Measurements from ENCODE around the gene SORBS1.

Gene SORBS1

GRCh38 chr10:95539560-95540284 is 21.4 kb downstream of the SORBS1 start:
- DNase-seq (ENCODE audit: low spot score), result no peak

- DNase-seq (ENCODE audit: low spot score), result no peak
Measured at GRCh38 chr10:95538412-95538811, 22.8 kb downstream of the SORBS1 start.

GRCh38 chr10:95537542-95537927 is 23.6 kb downstream of the SORBS1 start:
- DNase-seq (ENCODE audit: low spot score), result no peak

- DNase-seq (ENCODE audit: low spot score), result no peak
Measured at GRCh38 chr10:95536894-95537541, 24.2 kb downstream of the SORBS1 start.

GRCh38 chr10:95536017-95536416 is 25.2 kb downstream of the SORBS1 start:
- no peak for DNase-seq (ENCODE audit: low spot score)

- no peak for DNase-seq (ENCODE audit: low spot score)
Measured at GRCh38 chr10:95535526-95535925, 25.6 kb downstream of the SORBS1 start.

- no peak for DNase-seq (ENCODE audit: low spot score)
Measured at GRCh38 chr10:95533590-95533989, 27.6 kb downstream of the SORBS1 start.

- DNase-seq (ENCODE audit: low spot score), result no peak
Measured at GRCh38 chr10:95532536-95532935, 28.6 kb downstream of the SORBS1 start.

GRCh38 chr10:95531994-95532399 is 29.2 kb downstream of the SORBS1 start:
- DNase-seq (ENCODE audit: low spot score), result no peak

GRCh38 chr10:95531058-95531809 is 29.9 kb downstream of the SORBS1 start:
- no peak for DNase-seq (ENCODE audit: low spot score)

GRCh38 chr10:95530561-95530960 is 30.6 kb downstream of the SORBS1 start:
- DNase-seq (ENCODE audit: low spot score), result no peak

GRCh38 chr10:95530029-95530428 is 31.1 kb downstream of the SORBS1 start:
- no peak for DNase-seq (ENCODE audit: low spot score)

GRCh38 chr10:95526044-95526443 is 35.1 kb downstream of the SORBS1 start:
- DNase-seq (ENCODE audit: low spot score), result no peak

GRCh38 chr10:95525033-95525418 is 36.1 kb downstream of the SORBS1 start:
- DNase-seq (ENCODE audit: low spot score), result no peak

- no peak for DNase-seq (ENCODE audit: low spot score)
Measured at GRCh38 chr10:95524358-95525032, 36.7 kb downstream of the SORBS1 start.

- no peak for DNase-seq (ENCODE audit: low spot score)
Measured at GRCh38 chr10:95522117-95522516, 39.1 kb downstream of the SORBS1 start.

- no peak for DNase-seq (ENCODE audit: low spot score)
Measured at GRCh38 chr10:95520617-95521016, 40.6 kb downstream of the SORBS1 start.

- no peak for DNase-seq (ENCODE audit: low spot score)
Measured at GRCh38 chr10:95518455-95519452, 42.4 kb downstream of the SORBS1 start.

GRCh38 chr10:95517536-95518454 is 43.4 kb downstream of the SORBS1 start:
- DNase-seq (ENCODE audit: low spot score), result no peak

- no peak for DNase-seq (ENCODE audit: low spot score)
Measured at GRCh38 chr10:95516774-95517373, 44.3 kb downstream of the SORBS1 start.

All from iPS-NIHi11 (cell line).